ENCODE results near the gene MERTK.

- TF ChIP-seq CTCF (conservative IDR thresholded peaks at IDR 0.05 in 1 of 2, IDR thresholded peaks at IDR 0.05 in 1 of 2; ENCODE audit: low read depth in 1 of 2, low read length in 2 of 2) (no peak), EZH2 (IDR thresholded peaks at IDR 0.05; ENCODE audit: low read length, missing control alignments) (no peak)
These were observed 87.1 kb downstream of the MERTK start for GRCh38 chr2:111985514-111985913.
